OCI-LY1 (cell line): ENCODE data around the gene CLEC4F.

Experiments used
- H2AFZ ChIP-seq: fragments of 200-600 bp; sonication (generic), shearing (Covaris generic); 2 replicates; pipeline ENCODE4 v1.6.0; 2014; ENCODE audit warnings: antibody characterized with exemption, mild to moderate bottlenecking, low read length
- H3F3A ChIP-seq: fragments of 200-600 bp; sonication (generic), shearing (Covaris generic); 2 replicates; pipeline ENCODE4 v1.6.0; 2014; ENCODE audit warnings: mild to moderate bottlenecking, antibody characterized with exemption, low read length, moderate library complexity; ENCODE audit not compliant: insufficient read depth
- H3K27ac ChIP-seq: fragments of 200-600 bp; sonication (generic); 2 replicates; pipeline ENCODE4 v1.5.1; 2014; ENCODE audit warnings: low read length, mixed run types, mild to moderate bottlenecking, low read depth; ENCODE audit not compliant: poor library complexity, severe bottlenecking
- H3K27me3 ChIP-seq: fragments of 200-600 bp; sonication (generic); 2 replicates; pipeline ENCODE4 v1.6.0; 2014; ENCODE audit warnings: antibody characterized with exemption, mild to moderate bottlenecking, low read length, moderate library complexity; ENCODE audit not compliant: insufficient read depth
- H3K36me3 ChIP-seq: fragments of 200-600 bp; sonication (generic); 2 replicates; pipeline ENCODE4 v1.6.1; 2014; ENCODE audit warnings: mild to moderate bottlenecking, antibody characterized with exemption, low read length, moderate library complexity, mixed read lengths; ENCODE audit not compliant: insufficient read depth
- H3K4me1 ChIP-seq: fragments of 200-600 bp; sonication (generic); 2 replicates; pipeline ENCODE4 v1.5.1; 2014; ENCODE audit warnings: mild to moderate bottlenecking, low read length, moderate library complexity; ENCODE audit not compliant: insufficient read depth, severe bottlenecking
- H3K4me2 ChIP-seq: fragments of 200-600 bp; sonication (generic), shearing (Covaris generic); 2 replicates; pipeline ENCODE4 v1.6.1; 2014; ENCODE audit warnings: low read length
- H3K4me3 ChIP-seq: fragments of 200-600 bp; sonication (generic); 2 replicates; pipeline ENCODE4 v1.5.1; 2014; ENCODE audit warnings: low read length, low read depth, mild to moderate bottlenecking, mixed read lengths; ENCODE audit not compliant: poor library complexity, severe bottlenecking
- H3K79me2 ChIP-seq: fragments of 200-600 bp; shearing (Covaris generic); 2 replicates; pipeline ENCODE4 v1.6.1; 2016; ENCODE audit warnings: mixed run types, low read length, mixed read lengths; ENCODE audit not compliant: insufficient read depth
- H3K9ac ChIP-seq: fragments of 200-600 bp; sonication (generic), shearing (Covaris generic); 2 replicates; pipeline ENCODE4 v1.6.1; 2014; ENCODE audit warnings: mild to moderate bottlenecking, low read length, mixed read lengths
- H3K9me2 ChIP-seq: fragments of 200-600 bp; sonication (generic), shearing (Covaris generic); 2 replicates; pipeline ENCODE4 v1.6.1; 2014; ENCODE audit warnings: low read depth, mild to moderate bottlenecking, low read length, mixed read lengths
- H3K9me3 ChIP-seq: fragments of 200-600 bp; shearing (Covaris generic); 2 replicates; pipeline ENCODE4 v1.6.1; 2014; ENCODE audit warnings: low read length, mixed read lengths
- H4K20me1 ChIP-seq: fragments of 200-600 bp; sonication (generic), shearing (Covaris generic); 2 replicates; pipeline ENCODE4 v1.6.0; 2016; ENCODE audit warnings: mild to moderate bottlenecking, low read length; ENCODE audit not compliant: insufficient read depth
- EZH2 ChIP-seq: fragments of 200-600 bp; sonication (generic), shearing (Covaris generic); IDR thresholded peaks from 2 replicates; pipeline ENCODE4 v1.8.0; 2017; ENCODE audit warnings: borderline replicate concordance, mixed run types, mild to moderate bottlenecking, antibody characterized with exemption, low read length, moderate library complexity, mixed read lengths
- TF ChIP-seq, protein P1 (sequence below): fragments of 200-600 bp; sonication (generic), shearing (Covaris generic); IDR thresholded peaks from 2 replicates; pipeline ENCODE4 v1.5.1; 2017; ENCODE audit warnings: mild to moderate bottlenecking, antibody characterized with exemption, low read length, moderate library complexity, mixed read lengths

The CLEC4F gene

DNA sequence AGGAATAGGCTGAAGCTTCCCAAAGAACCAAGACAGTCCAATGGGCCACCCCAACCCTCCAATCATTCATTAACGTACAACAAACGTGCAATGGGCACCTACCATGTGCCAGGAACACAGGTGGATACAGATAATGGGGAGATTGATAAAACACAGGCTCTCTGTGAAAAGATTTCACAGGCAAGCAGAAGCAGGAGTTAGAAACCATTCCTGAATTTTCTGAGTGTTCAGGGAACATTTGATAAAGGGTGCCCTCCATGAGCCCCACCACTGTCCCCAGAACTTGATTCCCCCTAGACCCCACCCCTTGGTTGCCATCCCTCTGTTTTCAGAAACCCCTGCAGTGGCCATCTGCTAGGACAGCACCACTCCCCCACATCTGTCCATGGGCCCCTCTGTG lies 13.7 kb upstream of the CLEC4F start:
- Histone ChIP-seq H3K36me3 (no peaks in the 10 kb centered on the region), H3F3A (no peaks in the 10 kb centered on the region), H3K9me2 (no peaks in the 10 kb centered on the region), H3K27me3 (0 out of 2 replicates have a peak, but pooled peaks cover 3% of the 10 kb centered on the region), H3K27ac (no peak overlapping the region), H2AFZ (no peak overlapping the region), H3K9ac (no peak overlapping the region), H3K9me3 (no peaks in the 10 kb centered on the region), H3K4me2 (no peak overlapping the region), H3K79me2 (no peaks in the 10 kb centered on the region), H3K4me3 (no peak overlapping the region), H3K4me1 (no peaks in the 10 kb centered on the region), H4K20me1 (no peaks in the 10 kb centered on the region)
- TF ChIP-seq, protein P1, sequence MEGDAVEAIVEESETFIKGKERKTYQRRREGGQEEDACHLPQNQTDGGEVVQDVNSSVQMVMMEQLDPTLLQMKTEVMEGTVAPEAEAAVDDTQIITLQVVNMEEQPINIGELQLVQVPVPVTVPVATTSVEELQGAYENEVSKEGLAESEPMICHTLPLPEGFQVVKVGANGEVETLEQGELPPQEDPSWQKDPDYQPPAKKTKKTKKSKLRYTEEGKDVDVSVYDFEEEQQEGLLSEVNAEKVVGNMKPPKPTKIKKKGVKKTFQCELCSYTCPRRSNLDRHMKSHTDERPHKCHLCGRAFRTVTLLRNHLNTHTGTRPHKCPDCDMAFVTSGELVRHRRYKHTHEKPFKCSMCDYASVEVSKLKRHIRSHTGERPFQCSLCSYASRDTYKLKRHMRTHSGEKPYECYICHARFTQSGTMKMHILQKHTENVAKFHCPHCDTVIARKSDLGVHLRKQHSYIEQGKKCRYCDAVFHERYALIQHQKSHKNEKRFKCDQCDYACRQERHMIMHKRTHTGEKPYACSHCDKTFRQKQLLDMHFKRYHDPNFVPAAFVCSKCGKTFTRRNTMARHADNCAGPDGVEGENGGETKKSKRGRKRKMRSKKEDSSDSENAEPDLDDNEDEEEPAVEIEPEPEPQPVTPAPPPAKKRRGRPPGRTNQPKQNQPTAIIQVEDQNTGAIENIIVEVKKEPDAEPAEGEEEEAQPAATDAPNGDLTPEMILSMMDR, result no peak
- no peak for TF ChIP-seq EZH2

DNA sequence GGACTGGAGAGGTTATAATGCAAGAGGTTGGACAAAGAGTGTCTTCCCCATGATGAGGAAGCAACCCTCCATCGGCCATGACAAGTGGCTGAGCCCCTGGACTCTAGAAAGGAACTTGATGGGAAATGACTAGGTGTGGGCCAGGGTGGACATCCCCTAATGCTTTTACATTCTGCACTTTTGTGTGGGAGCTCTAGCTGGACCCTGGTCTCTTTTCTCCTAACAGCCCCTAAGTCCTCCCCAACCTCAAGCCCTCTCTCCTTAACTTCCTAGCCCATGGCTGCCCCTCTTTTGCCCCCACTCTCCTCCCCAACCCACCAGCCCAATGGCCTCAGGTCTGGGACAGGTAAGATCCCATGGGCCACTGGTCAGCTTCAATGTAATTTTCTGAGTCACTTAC lies 12.8 kb upstream of the CLEC4F start:
- Histone ChIP-seq H3K79me2 (no peaks in the 10 kb centered on the region), H3K27ac (no peak overlapping the region), H3K9ac (no peak overlapping the region), H3F3A (no peaks in the 10 kb centered on the region), H2AFZ (no peak overlapping the region), H3K36me3 (no peaks in the 10 kb centered on the region), H3K9me2 (no peaks in the 10 kb centered on the region), H3K27me3 (0 out of 2 replicates have a peak, but pooled peaks cover 3% of the 10 kb centered on the region), H4K20me1 (no peaks in the 10 kb centered on the region), H3K4me1 (no peaks in the 10 kb centered on the region), H3K9me3 (no peaks in the 10 kb centered on the region), H3K4me3 (no peak overlapping the region), H3K4me2 (no peak overlapping the region)
- TF ChIP-seq EZH2, result no peak
- TF ChIP-seq, protein P1, result no peak

DNA sequence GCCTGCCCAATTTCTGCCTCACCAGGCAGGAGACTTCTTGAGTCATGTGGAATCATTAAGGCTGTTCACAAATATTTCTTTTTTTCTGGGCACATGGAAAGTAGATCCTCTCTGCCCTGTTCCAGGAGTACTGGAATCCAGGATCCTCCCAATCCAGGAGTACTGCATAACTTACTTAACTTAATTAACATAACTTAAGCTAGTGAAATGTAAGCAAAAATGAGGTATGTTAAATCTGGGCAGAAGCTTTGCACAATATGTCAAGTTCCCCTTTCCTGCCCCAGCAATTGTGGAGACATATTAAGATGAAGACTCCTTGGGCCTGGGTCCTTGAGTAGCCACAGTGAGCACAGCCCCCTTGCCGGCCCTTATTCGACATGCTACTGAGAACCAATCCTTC lies 12.0 kb upstream of the CLEC4F start:
- no peaks in the 10 kb centered on the region for H3K4me1 ChIP-seq
- no peaks in the 10 kb centered on the region for H3K9me2 ChIP-seq
- no peak overlapping the region for H2AFZ ChIP-seq
- no peak overlapping the region for H3K4me2 ChIP-seq
- no peaks in the 10 kb centered on the region for H3F3A ChIP-seq
- H3K9me3 ChIP-seq, result no peaks in the 10 kb centered on the region
- H3K36me3 ChIP-seq, result no peaks in the 10 kb centered on the region
- TF ChIP-seq, protein P1, result no peak
- no peak for TF ChIP-seq EZH2
- H3K4me3 ChIP-seq, result no peak overlapping the region
- H3K79me2 ChIP-seq, result no peaks in the 10 kb centered on the region
- H3K27me3 ChIP-seq, result 0 out of 2 replicates have a peak, but pooled peaks cover 3% of the 10 kb centered on the region
- H3K27ac ChIP-seq, result no peak overlapping the region
- H3K9ac ChIP-seq, result no peak overlapping the region
- H4K20me1 ChIP-seq, result no peaks in the 10 kb centered on the region
